DMS79 treated with DMSO at 0.1 percent for 48 hours (cell line): ENCODE results near the gene UAP1L1.
"Not testable (repeated sequence)": the region's sequence is repeated elsewhere in the genome, so short reads cannot be mapped to it uniquely, and the experiment has no call there.

ENCODE experiments used
- DNase-seq: peaks from one replicate; lab custom pipeline; 2025; lab: John Stamatoyannopoulos, UW

UAP1L1 gene

DNA sequence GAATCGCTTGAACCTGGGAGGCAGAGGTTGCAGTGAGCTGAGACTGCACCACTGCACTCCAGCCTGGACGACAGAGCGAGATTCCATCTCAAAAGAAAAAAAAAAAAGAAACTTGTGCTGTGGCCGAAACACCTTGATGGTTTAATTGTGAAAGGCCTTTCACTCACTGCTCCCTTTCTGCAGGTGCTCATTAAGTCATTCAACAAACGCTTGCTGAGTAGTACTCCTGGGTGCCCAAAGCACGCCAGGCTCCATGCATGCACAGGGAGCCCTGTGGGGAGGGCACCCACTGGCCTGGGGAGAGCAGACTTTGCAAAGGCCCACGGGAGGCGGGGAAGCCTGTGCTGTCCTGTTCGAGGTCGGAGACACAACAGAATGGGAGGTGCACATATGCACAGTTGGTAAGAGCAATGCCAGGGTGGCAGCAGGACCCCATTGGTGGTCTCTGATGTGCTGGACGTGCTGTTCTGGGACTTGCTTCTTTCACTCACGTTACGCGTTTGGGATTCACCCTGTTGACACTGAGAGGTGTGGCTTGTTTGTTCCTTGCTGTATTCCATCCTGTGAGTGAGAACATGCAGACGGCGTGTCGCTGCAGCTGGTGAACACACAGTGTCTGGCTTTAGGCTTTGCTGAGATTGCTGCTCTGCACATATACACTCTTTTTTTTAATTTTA lies 20.4 kb upstream of the UAP1L1 start:
- DNase-seq = no peak

DNA sequence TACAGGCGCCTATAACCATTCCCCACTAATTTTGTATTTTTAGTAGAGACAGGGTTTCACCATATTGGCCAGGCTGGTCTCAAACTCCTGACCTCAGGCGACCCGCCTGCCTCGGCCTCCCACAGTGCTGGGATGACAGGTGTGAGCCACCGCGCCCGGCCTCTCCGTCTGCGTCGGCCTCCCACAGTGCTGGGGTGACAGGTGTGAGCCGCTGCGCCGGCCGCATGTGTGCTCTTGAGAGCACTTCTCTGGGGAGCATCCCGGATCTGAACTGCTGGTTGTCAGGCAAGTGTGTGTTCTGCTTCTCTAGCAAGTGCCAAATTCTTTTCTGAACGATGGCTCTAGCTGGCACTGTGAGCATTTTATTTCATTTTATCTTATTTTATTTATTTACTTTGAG lies 19.8 kb upstream of the UAP1L1 start:
- DNase-seq = peak; percentile 65

DNA sequence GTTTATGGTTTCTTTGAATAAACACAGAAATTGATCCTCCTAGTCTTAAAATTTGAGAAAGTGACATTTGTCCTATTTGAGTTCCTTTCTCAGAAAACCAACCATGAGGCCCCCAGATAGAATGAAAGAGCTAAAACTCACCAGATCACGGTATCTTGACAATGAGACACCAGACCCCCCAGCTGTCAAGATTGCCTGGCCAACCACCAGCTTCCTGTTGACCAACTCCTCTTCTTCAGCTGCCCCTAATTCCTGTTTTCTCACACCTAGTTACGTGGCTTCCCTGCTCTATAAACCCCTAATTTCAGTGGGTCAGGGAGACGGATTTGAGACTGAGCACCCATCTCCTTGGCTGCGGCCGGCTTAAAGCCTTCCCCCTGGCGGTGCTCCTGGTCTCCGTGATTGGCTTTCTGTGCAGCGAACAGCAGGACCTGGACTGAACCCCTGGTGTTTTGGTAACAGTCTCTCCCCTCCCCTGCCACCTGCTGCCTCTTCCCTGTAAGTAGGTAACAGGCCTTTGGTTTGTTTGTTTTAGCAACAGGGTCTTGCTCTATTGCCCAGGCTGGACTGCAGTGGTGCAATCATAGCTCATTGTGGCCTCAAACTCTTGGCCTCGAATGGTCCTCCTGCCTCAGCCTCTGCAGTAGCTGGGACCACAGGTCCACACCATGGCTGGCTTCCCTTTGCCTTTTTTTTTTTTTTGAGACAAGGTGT lies 18.6 kb upstream of the UAP1L1 start:
- no peak for DNase-seq

DNA sequence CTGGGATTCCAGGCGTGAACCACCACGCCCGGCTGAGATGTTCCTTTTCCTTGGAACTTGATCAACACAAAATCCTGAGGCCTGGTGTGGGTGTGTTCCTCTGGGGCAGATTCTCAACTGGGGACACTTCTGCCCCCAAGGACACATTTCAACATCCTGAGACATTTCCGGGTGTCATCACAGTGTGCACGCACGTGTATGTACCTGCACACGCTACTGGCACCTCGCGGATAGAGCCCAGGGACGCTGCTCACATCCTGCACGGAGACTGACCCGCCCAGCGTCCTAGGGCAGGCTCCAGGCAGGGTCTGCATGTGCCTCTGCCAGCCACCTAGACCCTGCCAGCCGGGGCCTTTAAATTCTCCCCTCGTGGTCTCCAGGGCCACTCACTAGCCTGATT lies 14.9 kb upstream of the UAP1L1 start:
- DNase-seq = no peak

DNA sequence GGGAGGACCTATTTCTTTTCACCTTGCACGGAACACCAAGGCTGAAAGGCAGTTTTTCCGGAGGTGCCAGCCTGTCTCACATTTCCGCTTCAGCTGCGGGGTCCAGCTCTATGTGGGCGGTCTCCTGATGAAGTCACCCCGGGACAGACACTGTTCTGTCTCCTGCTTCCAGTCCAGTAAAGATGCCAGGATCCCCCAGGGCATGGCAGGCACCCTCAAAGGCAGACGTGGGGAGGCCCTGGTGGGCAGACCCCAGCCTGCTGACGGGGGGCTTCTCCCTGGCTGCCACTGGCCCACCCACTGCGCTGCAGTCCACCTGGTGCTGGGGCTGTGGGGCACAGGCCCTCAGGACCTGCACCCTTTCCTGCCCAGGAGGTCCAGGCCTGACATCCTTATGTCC lies 14.5 kb upstream of the UAP1L1 start:
- not testable (repeated sequence) for DNase-seq

DNA sequence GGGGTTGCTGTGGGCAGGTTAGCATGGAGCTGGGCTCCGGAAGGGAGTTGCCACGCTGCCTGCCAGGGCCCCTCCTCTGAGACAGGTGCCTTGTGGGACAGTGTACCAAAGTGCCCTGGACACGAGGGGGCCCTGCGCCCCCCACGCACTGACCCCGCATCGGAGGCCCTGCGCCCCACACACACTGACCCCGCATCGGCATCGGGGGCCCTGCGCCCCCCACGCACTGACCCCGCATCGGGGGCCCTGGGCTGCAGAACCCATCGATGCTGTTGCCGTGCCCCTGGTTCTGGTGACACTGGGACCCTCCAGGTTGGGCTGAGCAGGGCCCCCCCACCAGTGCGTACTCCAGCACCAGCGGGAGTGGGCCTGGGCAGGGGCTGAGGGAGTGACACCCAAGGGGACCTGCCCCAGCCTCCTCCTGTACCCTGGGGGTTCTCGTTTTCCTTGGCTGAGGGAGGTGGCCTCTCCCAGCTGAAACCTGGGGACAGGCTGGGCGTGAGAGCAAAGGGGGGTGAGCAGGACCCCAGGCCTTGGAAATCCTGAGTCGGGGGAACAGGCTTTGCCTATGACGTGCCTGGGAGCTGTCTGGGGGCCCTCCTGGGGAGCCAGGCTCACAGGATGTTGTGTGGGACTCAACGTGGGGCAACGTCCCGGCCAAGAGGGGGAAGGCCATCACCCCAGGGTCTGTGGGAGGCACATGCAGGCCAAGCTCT lies 13.8 kb upstream of the UAP1L1 start:
- no peak for DNase-seq

DNA sequence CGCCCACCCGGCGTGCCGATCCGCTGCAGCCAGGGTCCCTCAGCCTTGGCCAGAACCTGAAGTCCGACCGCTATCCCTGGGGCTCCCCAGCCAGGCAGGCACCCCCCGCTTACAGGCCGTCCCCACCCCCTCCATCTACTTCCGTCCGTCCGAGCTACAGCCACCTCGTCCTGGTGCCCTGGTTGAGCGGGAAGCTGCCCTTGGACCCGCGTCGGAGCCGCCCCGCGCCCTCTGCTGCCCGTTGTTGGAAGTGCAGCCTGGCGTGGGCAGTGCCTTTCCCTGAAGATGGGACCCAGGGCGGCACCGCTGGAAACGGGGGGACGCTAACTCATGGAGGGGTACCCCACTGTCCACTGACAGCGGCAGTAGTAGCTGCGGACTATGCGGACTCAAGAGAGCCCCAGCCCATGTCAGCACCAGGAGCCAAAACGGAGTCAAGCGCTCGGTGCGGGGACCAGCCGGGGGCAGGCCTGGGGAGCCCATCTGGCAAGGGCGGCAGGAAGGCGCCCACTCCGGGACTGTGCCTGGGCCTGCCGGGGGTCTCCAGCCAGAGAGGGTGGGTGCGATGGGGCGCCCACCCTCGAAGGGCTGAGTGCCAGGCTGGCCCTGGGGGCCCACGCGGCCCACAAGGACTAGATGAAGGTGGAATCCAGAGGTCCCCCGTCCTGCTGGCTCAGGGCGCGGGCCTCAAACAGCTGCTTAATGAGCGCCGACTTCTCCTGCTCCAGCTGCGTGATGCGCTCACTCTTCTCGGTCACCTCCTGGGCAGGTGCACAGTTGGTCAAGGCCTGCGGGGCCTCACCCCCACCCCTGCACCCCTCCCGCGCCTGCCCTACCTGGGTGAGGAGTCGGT lies 13.1 kb upstream of the UAP1L1 start:
- DNase-seq = no peak

DNA sequence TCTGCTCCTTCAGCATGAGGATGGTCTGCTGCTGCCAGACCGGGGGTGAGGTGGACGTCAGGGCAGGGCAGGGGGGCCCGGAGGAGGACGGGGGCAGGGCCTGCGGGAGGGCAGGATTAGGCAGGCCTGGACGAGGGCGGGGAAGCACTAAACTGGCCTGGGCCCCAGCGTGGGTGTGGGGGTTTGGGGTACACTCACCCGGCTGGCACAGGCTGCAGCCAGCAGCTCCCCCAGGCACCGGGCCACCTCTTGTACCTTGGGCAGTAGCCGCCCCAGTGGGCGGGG lies 12.5 kb upstream of the UAP1L1 start:
- DNase-seq = no peak

DNA sequence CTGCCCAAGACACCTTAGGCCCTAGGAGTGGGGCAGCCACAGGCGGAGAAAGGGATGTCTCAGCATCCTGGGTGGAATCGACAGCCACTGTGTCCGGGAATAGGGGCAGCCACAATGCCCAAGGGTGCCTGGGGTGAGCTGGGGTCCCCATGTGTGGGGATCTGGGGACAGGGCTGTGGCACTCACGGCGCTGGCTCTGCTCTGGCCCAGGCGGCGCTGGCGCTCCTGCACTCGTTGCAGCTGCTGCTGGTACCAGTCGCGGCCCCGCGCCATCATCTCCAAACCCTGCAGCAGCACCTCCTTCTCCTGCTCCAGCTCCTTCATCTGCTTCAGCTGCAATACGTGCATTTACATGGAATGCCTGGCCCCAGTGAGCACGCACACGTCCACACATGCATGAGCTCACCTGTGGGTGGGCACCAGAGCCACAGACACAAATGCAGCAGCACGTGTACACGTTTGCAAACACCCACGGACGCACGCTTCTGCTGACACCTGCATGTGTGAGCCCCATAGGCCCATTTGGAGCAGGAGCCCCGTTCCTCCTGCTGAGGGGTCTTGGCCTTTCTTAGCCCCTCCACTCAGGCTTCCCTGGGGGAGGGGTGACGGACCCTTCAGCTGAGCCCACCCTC lies 11.9 kb upstream of the UAP1L1 start:
- no peak for DNase-seq

DNA sequence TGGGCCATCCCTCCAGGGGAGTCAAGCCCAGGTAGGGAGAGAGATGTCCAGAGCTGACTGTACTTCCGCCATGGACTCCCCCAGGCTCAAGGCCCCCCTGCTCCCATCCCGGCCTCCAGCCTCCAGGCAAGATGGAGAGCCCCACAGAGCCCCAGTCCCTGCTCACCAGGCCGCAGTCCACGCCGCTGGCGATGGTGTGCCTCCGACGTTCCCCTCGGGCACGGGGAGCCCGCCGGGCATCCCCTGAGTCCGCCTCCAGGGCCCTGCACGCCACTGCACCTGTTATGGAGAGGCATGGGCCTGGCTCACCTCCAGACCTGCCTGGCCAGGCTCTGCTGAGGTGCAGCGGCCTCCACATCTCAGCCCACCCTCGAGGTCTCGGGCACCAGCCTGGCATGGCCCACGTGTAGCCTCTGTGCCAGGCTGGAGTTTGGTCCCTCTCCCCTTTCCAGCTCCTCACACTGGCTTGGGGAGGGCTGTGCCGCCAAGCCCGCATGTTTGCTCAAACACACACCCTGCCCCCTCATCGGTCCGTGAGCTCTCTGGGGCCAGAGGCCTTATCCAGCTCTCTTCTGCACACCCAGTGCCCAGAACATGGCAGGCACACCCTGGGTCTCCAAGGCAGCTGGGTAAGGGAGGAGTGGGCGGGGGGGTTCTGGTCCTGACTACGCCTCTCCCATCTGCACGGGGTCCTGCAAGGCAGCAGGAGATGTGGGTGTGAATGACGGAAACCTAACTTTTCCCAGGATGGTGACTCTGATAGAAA lies 11.0 kb upstream of the UAP1L1 start:
- DNase-seq = no peak

DNA sequence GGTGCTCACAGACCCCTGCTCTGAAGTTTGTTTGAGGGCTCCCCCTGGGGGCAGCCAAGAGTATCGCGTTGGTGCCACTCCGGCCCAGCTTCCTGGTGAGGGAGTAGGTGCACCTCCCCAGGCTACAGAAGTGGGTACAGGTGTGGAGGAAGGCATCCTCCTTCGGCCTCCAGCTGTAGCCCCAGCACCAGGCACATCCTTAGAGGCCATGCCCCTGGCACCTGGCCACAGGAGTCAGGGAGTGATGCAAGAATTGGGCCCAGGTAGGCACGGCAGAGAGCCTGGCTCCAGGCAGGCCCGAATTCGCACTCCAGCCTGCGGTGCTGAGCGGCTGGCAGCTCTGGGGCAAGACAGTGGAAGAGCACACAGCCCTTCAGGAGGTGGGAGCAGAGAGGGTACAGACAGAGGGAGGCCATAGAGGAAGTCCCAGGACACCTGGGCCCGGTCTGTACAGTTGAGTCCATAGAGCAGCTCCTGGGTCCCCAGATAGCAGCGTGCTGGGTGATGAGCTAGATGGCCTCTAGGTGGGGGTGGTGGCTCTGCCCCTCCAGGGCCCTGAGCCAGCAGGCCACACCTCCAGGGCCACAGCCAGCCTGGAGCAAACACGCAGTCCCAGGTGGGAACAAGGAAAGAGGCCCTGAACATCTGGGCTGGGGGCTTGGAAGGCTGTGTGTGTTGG lies 9.3 kb upstream of the UAP1L1 start:
- peak; percentile 72 for DNase-seq

DNA sequence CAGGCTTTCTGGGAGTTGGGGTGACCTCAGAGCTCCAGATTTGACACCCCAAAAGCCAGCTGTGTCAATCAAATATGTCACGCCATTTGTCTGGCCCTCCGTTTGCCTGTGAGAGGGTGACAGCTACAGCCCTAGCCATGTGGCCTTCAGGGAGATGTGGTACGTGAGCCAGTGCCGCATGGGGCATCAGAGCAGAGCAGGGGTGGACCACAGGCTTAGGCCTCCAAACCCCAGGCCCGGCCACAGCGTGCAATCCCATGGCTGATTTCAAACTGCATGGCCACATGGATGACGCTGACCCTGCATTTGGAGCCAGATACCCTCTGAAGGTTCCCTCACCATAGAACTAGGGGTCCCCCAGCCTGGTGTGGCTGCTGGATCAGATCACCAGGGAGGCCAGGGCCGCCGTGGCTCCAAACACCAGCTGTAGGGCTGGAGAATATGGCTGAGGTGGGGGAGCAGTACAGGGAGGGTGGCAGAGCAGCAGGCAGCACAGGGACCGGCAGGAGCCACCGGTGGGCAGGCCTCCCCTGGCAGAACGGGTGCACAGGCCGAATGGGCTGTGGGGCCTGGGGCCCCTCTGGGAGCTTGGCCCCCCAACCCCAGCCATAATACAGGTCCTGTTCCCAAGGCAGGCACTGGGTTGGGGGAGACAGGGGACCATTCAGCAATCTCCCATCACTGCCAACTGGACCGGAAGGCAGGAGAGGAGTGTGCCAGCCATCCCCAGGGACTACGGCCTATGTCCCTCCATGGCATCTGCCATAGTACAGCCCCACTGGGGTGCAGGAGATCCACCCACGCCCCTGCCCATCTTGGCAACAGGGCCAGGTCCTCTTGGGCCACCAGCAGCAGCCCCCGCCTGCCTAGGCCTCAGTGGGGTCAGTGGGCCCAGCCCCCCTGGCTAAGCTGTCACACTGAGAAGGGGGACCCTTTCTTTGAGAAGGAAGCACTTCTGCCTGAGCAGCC lies 8.5 kb upstream of the UAP1L1 start:
- DNase-seq = no peak

DNA sequence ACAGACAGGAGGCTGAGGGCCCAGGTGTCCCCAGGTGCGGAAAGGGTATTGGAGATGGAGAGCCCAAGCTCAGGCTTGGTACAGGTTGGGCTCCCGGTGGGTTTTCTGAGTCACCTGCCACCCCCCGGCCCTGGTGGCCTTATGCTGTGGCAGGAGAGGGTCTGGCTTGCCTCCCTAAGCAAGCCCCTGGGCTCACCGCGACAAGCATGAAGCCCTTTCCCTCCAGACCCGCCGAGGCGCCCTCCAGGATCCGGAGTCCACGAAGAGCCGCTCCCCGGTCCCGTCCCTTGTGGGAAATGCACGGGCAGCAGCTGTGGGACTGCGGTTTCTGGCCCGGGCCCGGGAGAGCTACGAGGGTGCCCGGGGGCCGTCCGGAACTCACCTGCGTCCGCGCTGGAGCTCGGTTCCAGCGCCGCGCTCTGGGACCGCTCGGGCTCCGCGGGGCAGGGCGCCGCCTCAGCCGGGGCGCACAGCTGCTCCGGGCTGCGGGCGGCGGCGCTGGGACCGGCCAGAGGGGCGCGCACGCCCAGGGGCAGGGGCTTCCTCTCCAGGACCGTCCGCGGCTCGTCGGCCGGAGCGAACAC lies 7.7 kb upstream of the UAP1L1 start:
- DNase-seq = no peak

DNA sequence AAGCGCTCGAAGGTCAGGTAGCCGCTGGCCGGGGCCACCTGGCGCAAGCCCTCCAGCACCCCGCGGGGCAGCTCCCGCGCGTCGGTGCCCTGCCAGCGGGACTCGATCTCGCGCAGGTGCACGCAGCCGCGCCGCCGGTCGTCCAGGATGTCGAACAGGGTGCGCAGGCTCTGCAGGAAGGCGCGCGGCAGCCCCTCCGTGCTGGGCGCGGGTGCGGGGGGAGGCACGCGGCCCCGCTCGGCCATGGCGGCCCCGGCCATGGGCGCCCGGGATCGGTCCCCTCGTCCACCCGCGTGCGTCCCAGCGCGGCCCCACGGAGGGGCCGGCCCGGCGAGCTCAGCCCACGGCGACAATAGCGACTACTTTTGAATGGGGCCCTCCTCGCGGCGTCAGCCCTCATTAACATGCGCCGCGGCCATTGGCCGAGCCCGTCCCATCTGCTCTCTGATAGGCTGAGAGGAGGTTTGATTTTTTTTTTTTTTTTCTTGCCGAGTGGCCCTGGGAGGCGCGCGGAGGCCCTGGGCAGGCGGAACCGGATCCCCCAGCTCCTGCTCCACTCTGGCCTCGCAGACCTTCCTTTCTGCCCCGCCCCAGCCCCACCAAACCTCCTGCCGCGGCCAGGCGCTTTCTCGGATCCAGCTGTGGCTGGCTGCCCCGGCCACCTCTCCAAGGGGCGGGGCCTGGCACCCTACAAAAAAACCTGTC lies 7.0 kb upstream of the UAP1L1 start, which contains the start of gene SAPCD2:
SAPCD2 (minus strand) TSS at position 357 of the 705 bp plus-strand sequence; CDS start at position 260, 97 bp downstream.
- DNase-seq = peak; percentile 93

DNA sequence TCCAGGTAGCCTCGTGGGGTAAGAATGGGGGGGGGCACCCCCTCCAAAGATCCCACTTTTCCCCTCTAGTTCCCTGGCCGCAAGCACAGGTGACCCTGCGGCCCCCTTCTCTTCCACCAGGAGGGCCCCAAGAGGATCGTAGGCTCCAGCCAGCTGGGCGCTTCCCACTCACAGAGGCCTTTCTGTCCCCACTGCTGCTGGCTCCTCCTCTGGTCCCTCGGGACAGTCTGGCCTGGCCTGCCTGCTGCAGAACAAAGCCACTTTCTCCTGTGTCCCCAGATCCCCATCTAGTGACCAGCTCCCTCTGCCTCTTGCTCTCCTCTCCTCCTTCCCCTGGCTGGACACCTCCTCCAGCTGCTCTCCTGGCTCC lies 6.4 kb upstream of the UAP1L1 start:
- no peak for DNase-seq

DNA sequence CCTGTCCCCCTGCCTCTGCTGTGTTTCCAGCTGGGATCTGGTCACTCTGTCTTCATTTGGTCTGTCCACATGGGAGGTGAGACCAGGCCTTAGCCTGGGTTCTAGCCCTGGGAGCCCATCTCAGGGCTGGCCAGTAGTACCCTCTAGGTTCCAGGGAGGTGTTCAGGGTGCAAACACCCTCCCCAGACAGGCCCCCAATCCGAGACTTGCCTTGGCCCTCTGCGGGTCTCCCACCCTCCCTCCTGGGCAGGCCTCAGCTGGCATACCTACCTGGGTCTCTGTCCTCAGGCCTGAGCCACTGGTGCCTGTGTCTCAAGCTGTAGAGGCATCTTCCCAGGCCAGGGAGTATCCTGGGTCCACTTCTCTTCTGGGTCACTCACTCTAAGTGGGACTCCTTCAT lies 6.0 kb upstream of the UAP1L1 start:
- DNase-seq = no peak

DNA sequence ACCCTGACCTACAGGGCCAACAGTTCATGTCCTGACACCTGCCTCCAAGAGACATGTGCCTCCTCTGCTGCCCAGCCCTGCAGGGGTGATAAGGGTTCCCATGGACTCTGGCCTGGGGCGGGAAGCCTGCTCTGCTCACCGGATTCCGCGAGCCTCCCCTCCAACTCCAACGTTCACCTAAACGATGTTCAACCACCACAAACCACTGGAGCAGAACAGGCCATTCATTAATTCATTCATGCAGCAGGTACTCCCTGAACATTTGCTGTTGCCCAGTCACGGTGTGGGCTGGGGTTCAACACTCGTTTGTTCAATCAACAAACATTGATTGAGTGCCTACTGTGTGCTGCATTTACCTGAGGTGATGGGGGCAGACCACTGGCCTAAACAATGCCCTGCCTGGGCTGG lies 3.3 kb upstream of the UAP1L1 start:
- no peak for DNase-seq

DNA sequence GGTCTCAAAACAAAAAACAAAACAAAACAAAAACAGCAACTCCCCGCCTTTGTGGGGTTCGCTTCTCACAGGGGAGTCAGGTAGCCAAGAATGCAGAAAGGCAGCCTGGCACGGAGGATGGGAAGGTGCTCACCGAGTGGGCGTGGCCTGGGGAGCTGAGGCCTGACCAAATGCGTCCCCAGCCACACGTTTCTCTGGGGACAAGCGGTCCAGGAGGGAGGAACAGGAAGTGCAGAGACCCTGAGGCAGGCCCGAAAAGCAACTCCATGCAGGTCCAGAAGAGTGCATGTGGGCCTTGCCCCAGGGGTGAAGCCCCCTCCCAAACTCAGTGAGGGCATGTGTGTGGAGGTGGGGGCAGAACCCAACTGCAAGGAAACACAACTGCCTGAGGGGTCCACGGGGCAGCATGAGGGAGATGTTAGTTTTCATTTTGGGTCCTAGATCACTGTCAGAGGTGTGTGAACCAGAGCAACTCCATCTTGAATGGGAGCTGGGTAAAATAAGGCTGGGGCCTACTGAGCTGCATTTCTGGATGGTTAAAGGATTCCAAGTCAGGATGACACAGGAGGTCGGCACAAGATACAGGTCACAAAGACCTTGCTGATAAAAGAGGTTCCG lies 2.6 kb upstream of the UAP1L1 start:
- no peak for DNase-seq
